Esophagus squamous epithelium (tissue), 4 donors: Measurements from ENCODE around the gene CXADR.

Source experiments
- POLR2A ChIP-seq, 4 donors: fragments of 450-650 bp; IDR thresholded peaks; one replicate each; pipeline ENCODE4 v1.6.1; 2017; ENCODE audit warnings: antibody characterized with exemption in 4 of 4, mild to moderate bottlenecking in 4 of 4, moderate library complexity in 3 of 4
- TF ChIP-seq, protein P1 (sequence below), 6 experiments: fragments of 450-650 bp in 4 of 6; fragments of 200-600 bp in 2 of 6; sonication (generic) in 2 of 6; IDR thresholded peaks; one replicate each; pipeline ENCODE4 v1.5.1; 2016 to 2019; ENCODE audit warnings: antibody characterized with exemption in 6 of 6, mild to moderate bottlenecking in 4 of 6, moderate library complexity in 4 of 6

DNA sequence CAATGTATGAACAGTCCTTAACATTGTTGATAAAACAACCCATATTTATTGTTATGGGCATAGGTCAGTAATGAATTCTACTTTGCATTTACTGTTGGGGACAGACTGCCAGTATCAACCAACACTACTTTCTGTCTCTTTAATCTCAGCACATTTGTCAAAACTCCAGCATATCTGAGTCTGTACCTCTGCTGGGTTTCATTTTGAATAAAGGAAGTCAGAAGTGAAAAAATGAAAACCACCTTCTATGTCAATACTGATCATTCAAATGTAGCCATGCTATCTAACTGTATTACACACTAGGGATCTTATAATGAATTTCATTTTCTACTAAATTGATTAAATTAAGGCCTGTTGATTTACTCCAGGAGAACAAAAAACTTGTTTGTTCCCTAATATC is 24.2 kb upstream of the CXADR start:
- TF ChIP-seq POLR2A (IDR thresholded peaks at IDR 0.05), result no peak
- TF ChIP-seq, protein P1, sequence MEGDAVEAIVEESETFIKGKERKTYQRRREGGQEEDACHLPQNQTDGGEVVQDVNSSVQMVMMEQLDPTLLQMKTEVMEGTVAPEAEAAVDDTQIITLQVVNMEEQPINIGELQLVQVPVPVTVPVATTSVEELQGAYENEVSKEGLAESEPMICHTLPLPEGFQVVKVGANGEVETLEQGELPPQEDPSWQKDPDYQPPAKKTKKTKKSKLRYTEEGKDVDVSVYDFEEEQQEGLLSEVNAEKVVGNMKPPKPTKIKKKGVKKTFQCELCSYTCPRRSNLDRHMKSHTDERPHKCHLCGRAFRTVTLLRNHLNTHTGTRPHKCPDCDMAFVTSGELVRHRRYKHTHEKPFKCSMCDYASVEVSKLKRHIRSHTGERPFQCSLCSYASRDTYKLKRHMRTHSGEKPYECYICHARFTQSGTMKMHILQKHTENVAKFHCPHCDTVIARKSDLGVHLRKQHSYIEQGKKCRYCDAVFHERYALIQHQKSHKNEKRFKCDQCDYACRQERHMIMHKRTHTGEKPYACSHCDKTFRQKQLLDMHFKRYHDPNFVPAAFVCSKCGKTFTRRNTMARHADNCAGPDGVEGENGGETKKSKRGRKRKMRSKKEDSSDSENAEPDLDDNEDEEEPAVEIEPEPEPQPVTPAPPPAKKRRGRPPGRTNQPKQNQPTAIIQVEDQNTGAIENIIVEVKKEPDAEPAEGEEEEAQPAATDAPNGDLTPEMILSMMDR (IDR thresholded peaks at IDR 0.05), result no peak
